ENCODE results near the gene IVD.

Gene IVD

GRCh38 chr15:40430271-40430805 is 24.7 kb downstream of the IVD start:
- TF ChIP-seq CTCF (conservative IDR thresholded peaks at IDR 0.05; ENCODE audit: control insufficient read depth, insufficient read depth, low read depth, low read length): no peak
- DNase-seq (ENCODE audit: low read depth): peak; percentile 80
- H3K4me3 ChIP-seq (ENCODE audit: control insufficient read depth, low read depth, low read length): no peak overlapping the region

- no peak for DNase-seq (ENCODE audit: low read depth)
- no peak overlapping the region for H3K4me3 ChIP-seq (ENCODE audit: control insufficient read depth, low read depth, low read length)
- TF ChIP-seq CTCF (conservative IDR thresholded peaks at IDR 0.05; ENCODE audit: control insufficient read depth, insufficient read depth, low read depth, low read length): no peak
Measured at GRCh38 chr15:40435023-40435709, 29.6 kb downstream of the IVD start.

- H3K4me3 ChIP-seq (ENCODE audit: control insufficient read depth, low read depth, low read length): no peak overlapping the region
- DNase-seq (ENCODE audit: low read depth): no peak
- no peak for TF ChIP-seq CTCF (conservative IDR thresholded peaks at IDR 0.05; ENCODE audit: control insufficient read depth, insufficient read depth, low read depth, low read length)
Measured at GRCh38 chr15:40435710-40436089, 30.1 kb downstream of the IVD start.

GRCh38 chr15:40436116-40436891 is 30.7 kb downstream of the IVD start:
- DNase-seq (ENCODE audit: low read depth): no peak
- no peak for TF ChIP-seq CTCF (conservative IDR thresholded peaks at IDR 0.05; ENCODE audit: control insufficient read depth, insufficient read depth, low read depth, low read length)
- peak overlapping the region; percentile 24 for H3K4me3 ChIP-seq (ENCODE audit: control insufficient read depth, low read depth, low read length)

GRCh38 chr15:40436892-40437751 is 31.5 kb downstream of the IVD start:
- TF ChIP-seq CTCF (conservative IDR thresholded peaks at IDR 0.05; ENCODE audit: control insufficient read depth, insufficient read depth, low read depth, low read length): no peak
- H3K4me3 ChIP-seq (ENCODE audit: control insufficient read depth, low read depth, low read length): peak overlapping the region; percentile 24
- no peak for DNase-seq (ENCODE audit: low read depth)

All from fibroblast of mammary gland (primary cell).